Stimulated activated naive CD8-positive, alpha-beta T cell treated with anti-CD3 and anti-CD28 coated beads, Interleukin-15, amount 100 ng/mL, for 72 hours (primary cell): ENCODE results near the gene SAT2.

Source experiments
- ATAC-seq: fragments of 150-1000 bp; cut with Tn5 transposase; 2 replicates; pipeline ENCODE4 v1.10.0; 2021; ENCODE audit warnings: mild to moderate bottlenecking, moderate library complexity
- DNase-seq, 2 donors: peaks; one replicate each; pipeline ENCODE4 v3.0.0; 2021 to 2022
- H3K27ac Mint-ChIP-seq, 2 donors: one replicate each; pipeline ENCODE4 v1.8.0; 2022; ENCODE audit warnings: mild to moderate bottlenecking in 2 of 2, mixed read lengths in 2 of 2, moderate library complexity in 2 of 2
- H3K27me3 Mint-ChIP-seq: one replicate; pipeline ENCODE4 v1.8.0; 2022; ENCODE audit warnings: mixed read lengths
- H3K4me1 Mint-ChIP-seq: one replicate; pipeline ENCODE4 v1.8.0; 2022; ENCODE audit warnings: mild to moderate bottlenecking, mixed read lengths
- H3K4me3 Mint-ChIP-seq, 2 donors: one replicate each; pipeline ENCODE4 v1.8.0; 2022; ENCODE audit warnings: mild to moderate bottlenecking in 2 of 2, mixed read lengths in 2 of 2, moderate library complexity in 1 of 2
- H3K9me3 Mint-ChIP-seq, 2 donors: one replicate each; pipeline ENCODE4 v1.8.0; 2022; ENCODE audit warnings: mixed read lengths in 2 of 2

SAT2 gene

GRCh38 chr17:7627250-7628121 lies at the start of gene SAT2:
TSS of gene SAT2 (minus strand) at chr17:7627821. CDS start at chr17:7627635, 186 bp downstream.
- Mint-ChIP-seq H3K4me1 (peaks cover 16% of the 10 kb centered on the region), H3K4me3 (peak within 1 kb of the TSS; percentile 98 to 99), H3K27me3 (no peaks in the 10 kb centered on the region), H3K27ac (peak within 1 kb of the TSS; percentile 95 to 98), H3K9me3 (no peaks in the 10 kb centered on the region)
- peak; percentile 95 for ATAC-seq
- peak; percentile 76 to 84 for DNase-seq

DNA sequence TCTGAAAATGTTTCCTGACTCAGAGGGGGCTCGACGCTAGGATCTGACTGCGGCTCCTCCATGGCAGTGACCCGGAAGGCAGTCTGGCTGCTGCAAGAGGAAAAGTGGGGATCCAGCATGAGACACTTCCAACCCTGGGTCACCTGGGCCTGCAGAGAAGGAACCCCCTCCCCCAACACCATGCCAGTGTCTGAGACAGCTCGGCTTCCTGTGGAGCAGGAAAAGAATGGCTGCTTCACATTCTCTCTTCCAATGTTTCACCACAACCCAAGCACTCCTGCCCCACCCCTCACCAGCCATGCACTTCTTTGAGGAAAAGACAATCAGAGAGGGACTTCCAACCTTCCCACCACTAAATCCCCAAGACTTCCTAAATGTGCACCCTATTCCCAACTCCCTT lies 48.9 kb upstream of the SAT2 start:
- ATAC-seq (no peak), DNase-seq (no peak)
- Mint-ChIP-seq H3K27me3 (no peaks in the 10 kb centered on the region), H3K27ac (peak overlapping the region in 1 of 2 donors; percentile 79), H3K4me1 (peaks cover 6% of the 10 kb centered on the region), H3K4me3 (no peak overlapping the region), H3K9me3 (peaks cover 9 to 18% of the 10 kb centered on the region in 2 donors)

GRCh38 chr17:7674934-7675333 lies 47.3 kb upstream of the SAT2 start:
- peaks cover 9 to 18% of the 10 kb centered on the region in 2 donors for H3K9me3 Mint-ChIP-seq
- DNase-seq = no peak
- no peak overlapping the region for H3K27ac Mint-ChIP-seq
- H3K27me3 Mint-ChIP-seq = no peaks in the 10 kb centered on the region
- ATAC-seq = no peak
- H3K4me3 Mint-ChIP-seq = no peak overlapping the region
- peaks cover 5% of the 10 kb centered on the region for H3K4me1 Mint-ChIP-seq

- no peak overlapping the region for H3K4me3 Mint-ChIP-seq
- H3K4me1 Mint-ChIP-seq = no peaks in the 10 kb centered on the region
- H3K27ac Mint-ChIP-seq = no peak overlapping the region
- H3K27me3 Mint-ChIP-seq = no peaks in the 10 kb centered on the region
- peak; percentile 28 to 42 for DNase-seq
- no peak for ATAC-seq
- peaks cover 9 to 18% of the 10 kb centered on the region in 2 donors for H3K9me3 Mint-ChIP-seq
Observed at GRCh38 chr17:7673239-7673638, 45.6 kb upstream of the SAT2 start.

DNA sequence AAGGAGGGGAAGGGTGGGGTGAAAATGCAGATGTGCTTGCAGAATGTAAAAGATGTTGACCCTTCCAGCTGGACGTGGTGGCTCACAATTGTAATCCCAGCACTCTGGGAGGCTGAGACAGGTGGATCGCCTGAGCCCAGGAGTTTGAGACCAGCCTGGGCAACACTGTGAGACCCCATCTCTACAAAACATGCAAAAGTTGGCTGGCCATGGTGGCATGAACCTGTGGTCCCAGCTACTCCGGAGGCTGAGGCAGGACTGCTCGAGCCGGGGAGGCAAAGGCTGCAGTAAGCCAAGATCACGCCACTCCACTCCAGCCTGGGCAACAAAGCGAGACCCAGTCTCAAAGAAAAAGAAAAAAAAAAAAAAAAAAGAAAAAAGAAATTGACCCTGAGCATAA lies 40.9 kb upstream of the SAT2 start:
- no peak for DNase-seq
- ATAC-seq = no peak
- Mint-ChIP-seq H3K27me3 (no peaks in the 10 kb centered on the region), H3K4me3 (no peak overlapping the region), H3K4me1 (no peaks in the 10 kb centered on the region), H3K9me3 (peaks cover 3% of the 10 kb centered on the region in 2 donors), H3K27ac (no peak overlapping the region)

GRCh38 chr17:7667656-7668406 lies 40.2 kb upstream of the SAT2 start:
- Mint-ChIP-seq H3K4me3 (no peak overlapping the region), H3K9me3 (no peaks in the 10 kb centered on the region), H3K27me3 (no peaks in the 10 kb centered on the region), H3K4me1 (no peaks in the 10 kb centered on the region), H3K27ac (no peak overlapping the region)
- DNase-seq (no peak), ATAC-seq (no peak)

- DNase-seq (no peak), ATAC-seq (no peak)
- Mint-ChIP-seq H3K4me3 (no peak overlapping the region), H3K27me3 (peaks cover 19% of the 10 kb centered on the region), H3K9me3 (no peaks in the 10 kb centered on the region), H3K4me1 (no peaks in the 10 kb centered on the region), H3K27ac (no peak overlapping the region)
Observed at GRCh38 chr17:7656958-7657609, 29.5 kb upstream of the SAT2 start.

- H3K9me3 Mint-ChIP-seq = no peaks in the 10 kb centered on the region
- ATAC-seq (no peak), DNase-seq (no peak)
- H3K4me3 Mint-ChIP-seq = no peak overlapping the region
- H3K27ac Mint-ChIP-seq = no peak overlapping the region
- H3K4me1 Mint-ChIP-seq = peaks cover 10% of the 10 kb centered on the region
- peaks cover 34% of the 10 kb centered on the region for H3K27me3 Mint-ChIP-seq
Observed at GRCh38 chr17:7655541-7655840, 27.9 kb upstream of the SAT2 start.

DNA sequence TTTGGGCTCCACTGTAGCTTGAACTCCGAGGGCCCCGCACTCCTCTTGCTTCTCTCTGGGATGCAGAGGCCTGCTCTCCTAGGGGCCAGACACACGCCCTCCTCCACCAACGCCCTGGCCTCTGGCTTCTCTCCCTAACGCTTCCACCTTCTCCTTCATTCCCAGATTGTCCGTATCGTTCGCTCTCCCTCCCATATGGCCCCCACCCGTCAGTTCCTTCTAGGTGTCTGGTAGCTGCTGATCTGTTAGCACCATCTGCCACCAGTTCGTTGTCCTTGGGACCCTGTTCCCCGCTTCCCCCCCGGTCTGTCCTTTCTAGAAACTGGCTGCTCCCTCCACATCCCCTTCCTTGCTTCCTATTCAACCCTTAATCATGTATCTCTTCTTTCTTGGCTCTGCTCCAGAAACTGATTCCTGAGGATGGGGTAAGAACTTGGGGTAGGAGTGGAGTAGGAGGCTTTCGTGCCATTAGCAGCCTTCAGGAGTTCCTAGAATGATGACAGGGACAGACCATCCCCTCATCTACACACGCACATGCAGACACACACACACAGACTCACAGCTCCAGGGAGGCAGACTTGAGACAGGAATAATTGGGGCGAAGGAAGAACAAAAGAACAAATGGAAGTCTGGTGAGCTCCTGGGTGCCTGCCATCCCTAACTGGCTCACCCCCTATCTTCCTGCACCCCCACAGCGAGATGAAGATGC lies 27.4 kb upstream of the SAT2 start:
- Mint-ChIP-seq H3K4me3 (no peak overlapping the region), H3K9me3 (no peaks in the 10 kb centered on the region), H3K27ac (no peak overlapping the region), H3K27me3 (peaks cover 40% of the 10 kb centered on the region), H3K4me1 (peaks cover 15% of the 10 kb centered on the region)
- ATAC-seq (no peak), DNase-seq (no peak)

DNA sequence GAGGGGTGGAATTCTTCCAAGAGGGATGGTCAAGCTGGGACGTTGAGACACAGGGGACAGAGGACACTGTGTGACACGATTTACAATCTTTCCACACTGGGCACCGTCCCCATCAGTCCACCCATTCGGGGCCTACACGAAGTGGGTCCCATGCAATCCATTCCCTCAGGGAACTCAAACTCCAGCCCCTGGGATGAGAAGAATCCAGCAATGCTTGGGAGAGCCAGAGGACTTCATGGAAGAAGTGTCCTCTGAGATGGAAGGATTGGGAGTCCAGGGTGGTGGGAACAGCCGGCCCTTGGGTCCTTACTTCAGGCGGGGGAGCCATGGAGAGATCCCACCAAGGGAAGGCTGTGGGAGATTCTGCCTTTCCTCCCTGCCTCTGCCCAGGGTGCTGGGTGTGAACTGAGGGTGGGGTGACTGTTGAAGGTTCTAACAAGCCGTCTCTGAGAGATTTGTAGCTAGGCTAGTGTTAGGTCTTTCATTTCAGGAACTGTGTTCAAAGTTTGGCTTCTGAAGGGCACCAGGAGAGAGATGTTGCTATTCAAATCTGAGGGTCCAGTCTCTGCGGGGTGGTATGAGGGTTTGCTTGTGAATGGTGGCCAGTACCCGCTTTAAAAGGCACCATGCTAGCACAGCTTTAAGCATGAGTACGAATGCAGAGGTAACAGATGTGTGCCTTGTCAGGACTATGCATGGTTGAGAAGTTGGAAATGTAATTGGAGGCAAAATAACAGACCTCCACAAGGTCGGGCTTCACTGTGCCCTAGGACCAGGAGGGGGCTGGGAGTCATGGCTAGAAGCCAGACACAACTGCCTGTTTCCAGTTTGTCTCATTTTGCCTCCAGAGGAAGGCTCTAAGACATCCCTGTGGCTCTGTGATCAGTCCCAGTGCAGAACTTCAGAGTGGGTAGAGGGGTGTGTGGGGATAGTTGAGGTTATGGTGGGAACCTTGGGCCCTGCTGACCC lies 25.1 kb upstream of the SAT2 start:
- Mint-ChIP-seq H3K27ac (no peak overlapping the region), H3K27me3 (peaks cover 55% of the 10 kb centered on the region), H3K9me3 (no peaks in the 10 kb centered on the region), H3K4me3 (no peak overlapping the region), H3K4me1 (peaks cover 18% of the 10 kb centered on the region)
- no peak for ATAC-seq
- no peak for DNase-seq

- H3K27me3 Mint-ChIP-seq = peaks cover 60% of the 10 kb centered on the region
- no peak for DNase-seq
Observed at GRCh38 chr17:7651665-7652387, 24.2 kb upstream of the SAT2 start.

DNA sequence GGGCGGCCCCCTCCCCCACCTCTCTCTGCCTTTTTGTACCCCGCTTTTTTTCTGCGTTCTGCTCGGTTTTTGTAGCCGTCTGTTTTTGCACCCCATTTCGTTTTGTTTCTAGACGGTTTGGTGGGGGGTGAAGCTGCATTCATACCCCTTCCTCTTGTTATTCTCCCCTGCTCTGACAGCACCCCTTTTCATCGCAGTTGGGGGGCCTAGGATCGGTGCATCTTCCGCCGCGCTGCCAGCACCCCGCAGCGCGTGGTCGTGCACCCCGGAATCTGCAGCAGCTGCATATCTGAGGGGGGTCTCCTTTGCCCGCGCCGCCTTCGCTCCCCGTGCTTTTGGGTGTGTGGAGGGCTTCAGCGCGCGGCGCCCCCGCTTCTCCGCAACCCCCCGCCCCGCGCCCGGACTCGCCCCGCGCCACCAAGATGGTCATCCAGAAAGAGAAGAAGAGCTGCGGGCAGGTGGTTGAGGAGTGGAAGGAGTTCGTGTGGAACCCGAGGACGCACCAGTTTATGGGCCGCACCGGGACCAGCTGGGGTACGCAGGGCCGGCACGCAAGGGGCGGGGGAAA lies 23.6 kb upstream of the SAT2 start:
- ATAC-seq = no peak
- no peak for DNase-seq
- Mint-ChIP-seq H3K4me3 (peak overlapping the region; percentile 72 to 85), H3K27me3 (peaks cover 67% of the 10 kb centered on the region), H3K9me3 (no peaks in the 10 kb centered on the region), H3K4me1 (peaks cover 18% of the 10 kb centered on the region), H3K27ac (no peak overlapping the region)

More at GRCh38 chr17:7651665-7652387, 24.2 kb upstream of the SAT2 start:
- H3K4me3 Mint-ChIP-seq = peak overlapping the region in 1 of 2 donors; percentile 43
- H3K9me3 Mint-ChIP-seq = no peaks in the 10 kb centered on the region
- H3K4me1 Mint-ChIP-seq = peaks cover 18% of the 10 kb centered on the region
- no peak for ATAC-seq
- no peak overlapping the region for H3K27ac Mint-ChIP-seq

- H3K4me3 Mint-ChIP-seq = peak within 1 kb of the TSS; percentile 90
- DNase-seq (peak; percentile 63 to 64), ATAC-seq (peak; percentile 88)
- H3K27me3 Mint-ChIP-seq = peaks cover 70% of the 10 kb centered on the region
- H3K27ac Mint-ChIP-seq = peak within 1 kb of the TSS in 1 of 2 donors; percentile 37
- no peaks in the 10 kb centered on the region for H3K9me3 Mint-ChIP-seq
- H3K4me1 Mint-ChIP-seq = peaks cover 18% of the 10 kb centered on the region
Observed at GRCh38 chr17:7650509-7651096, 23.0 kb upstream of the SAT2 start, which contains the start of gene ATP1B2. TSS of gene ATP1B2 (plus strand) at chr17:7650926. CDS start at chr17:7651519, 593 bp downstream.
